Activated CD8-positive, alpha-beta T cell treated with anti-CD3 and anti-CD28 coated beads for 36 hours (primary cell): ENCODE results near the gene ALMS1. TPM values are rescaled to one million over a fixed set of nuclear protein-coding genes. Genes with fewer than 3 reads are reported as not detected.
"Not testable (repeated sequence)": the region's sequence is repeated elsewhere in the genome, so short reads cannot be mapped to it uniquely, and the experiment has no call there.

Source experiments
- ATAC-seq: fragments of 200-7000 bp; cut with Tn5 transposase; one replicate; pipeline ENCODE4 v1.10.0; 2021; ENCODE audit warnings: mild to moderate bottlenecking, moderate library complexity
- CTCF ChIA-PET: fragments of 350-600 bp; sonication (Branson Sonifier 250); formaldehyde crosslinking; loops from one replicate; lab custom pipeline; 2021; ENCODE audit warnings: antibody characterized with exemption; lab: Charles Lee
- POLR2A ChIA-PET: fragments of 350-600 bp; sonication (Branson Sonifier 250); formaldehyde crosslinking; loops from one replicate; lab custom pipeline; 2021; ENCODE audit warnings: antibody characterized with exemption; lab: Charles Lee
- DNase-seq: peaks from one replicate; pipeline ENCODE4 v3.0.0-alpha.2; 2020
- H3K27ac Mint-ChIP-seq: one replicate; pipeline ENCODE4 v1.8.0; 2021; ENCODE audit warnings: mild to moderate bottlenecking, mixed read lengths
- H3K27me3 Mint-ChIP-seq: one replicate; pipeline ENCODE4 v1.8.0; 2021; ENCODE audit warnings: mixed read lengths
- H3K36me3 Mint-ChIP-seq: one replicate; pipeline ENCODE4 v1.8.0; 2021; ENCODE audit warnings: low read depth, mixed read lengths
- H3K4me1 Mint-ChIP-seq: one replicate; pipeline ENCODE4 v1.8.0; 2021; ENCODE audit warnings: low read depth, mixed read lengths
- H3K4me3 Mint-ChIP-seq: one replicate; pipeline ENCODE4 v1.8.0; 2021; ENCODE audit warnings: mild to moderate bottlenecking, moderate library complexity, mixed read lengths
- H3K9me3 Mint-ChIP-seq: one replicate; pipeline ENCODE4 v1.8.0; 2021; ENCODE audit warnings: mixed read lengths
- intact Hi-C: fragments of 100-400 bp; cut with micrococcal nuclease; formaldehyde crosslinking; loops from one replicate; pipeline ENCODE4 v1.10.0; 2022
- total RNA-seq, 2 experiments: library from RNA; stranded (reverse); gene quantifications; one replicate each; pipeline ENCODE4 v1.2.3, GENCODE V29; 2021
- TF ChIP-seq, protein P1 (sequence below): fragments of 200-600 bp; IDR thresholded peaks from one replicate; pipeline ENCODE4 v1.8.0; 2022; ENCODE audit warnings: antibody characterized with exemption, mild to moderate bottlenecking

The ALMS1 gene
- total RNA-seq, 2 experiments from 2014 or later = 18.1 to 20.3 TPM

DNA sequence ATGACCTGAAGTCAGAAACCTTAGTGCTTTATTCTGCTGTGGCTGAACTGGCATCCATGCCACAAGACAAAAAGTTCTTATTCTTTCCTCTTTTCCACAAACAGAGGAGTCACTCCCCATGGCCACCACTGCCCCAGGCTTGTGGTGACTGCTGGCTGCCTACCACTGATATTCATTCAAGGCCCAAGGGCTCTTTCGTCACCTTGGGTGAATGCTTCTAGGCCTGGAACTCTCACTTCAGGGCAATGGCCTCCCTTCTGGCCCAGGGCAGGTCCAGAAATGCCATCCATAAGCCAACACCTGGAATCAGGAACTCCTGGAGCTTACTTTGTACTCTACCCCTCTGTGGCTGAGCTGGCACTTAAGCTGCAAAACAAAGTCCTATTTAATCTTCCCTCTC lies 146.7 kb downstream of the ALMS1 start:
- Mint-ChIP-seq H3K9me3 (peaks cover 18% of the 10 kb centered on the region), H3K4me3 (no peak overlapping the region), H3K4me1 (no peaks in the 10 kb centered on the region), H3K27ac (no peak overlapping the region), H3K36me3 (peaks cover 88% of the 10 kb centered on the region), H3K27me3 (no peaks in the 10 kb centered on the region)
- ChIA-PET CTCF (no interaction called here), POLR2A (no interaction called here)
- intact Hi-C loops = no loop called here
- ATAC-seq (no peak), DNase-seq (no peak)
- TF ChIP-seq, protein P1, sequence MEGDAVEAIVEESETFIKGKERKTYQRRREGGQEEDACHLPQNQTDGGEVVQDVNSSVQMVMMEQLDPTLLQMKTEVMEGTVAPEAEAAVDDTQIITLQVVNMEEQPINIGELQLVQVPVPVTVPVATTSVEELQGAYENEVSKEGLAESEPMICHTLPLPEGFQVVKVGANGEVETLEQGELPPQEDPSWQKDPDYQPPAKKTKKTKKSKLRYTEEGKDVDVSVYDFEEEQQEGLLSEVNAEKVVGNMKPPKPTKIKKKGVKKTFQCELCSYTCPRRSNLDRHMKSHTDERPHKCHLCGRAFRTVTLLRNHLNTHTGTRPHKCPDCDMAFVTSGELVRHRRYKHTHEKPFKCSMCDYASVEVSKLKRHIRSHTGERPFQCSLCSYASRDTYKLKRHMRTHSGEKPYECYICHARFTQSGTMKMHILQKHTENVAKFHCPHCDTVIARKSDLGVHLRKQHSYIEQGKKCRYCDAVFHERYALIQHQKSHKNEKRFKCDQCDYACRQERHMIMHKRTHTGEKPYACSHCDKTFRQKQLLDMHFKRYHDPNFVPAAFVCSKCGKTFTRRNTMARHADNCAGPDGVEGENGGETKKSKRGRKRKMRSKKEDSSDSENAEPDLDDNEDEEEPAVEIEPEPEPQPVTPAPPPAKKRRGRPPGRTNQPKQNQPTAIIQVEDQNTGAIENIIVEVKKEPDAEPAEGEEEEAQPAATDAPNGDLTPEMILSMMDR = no peak

DNA sequence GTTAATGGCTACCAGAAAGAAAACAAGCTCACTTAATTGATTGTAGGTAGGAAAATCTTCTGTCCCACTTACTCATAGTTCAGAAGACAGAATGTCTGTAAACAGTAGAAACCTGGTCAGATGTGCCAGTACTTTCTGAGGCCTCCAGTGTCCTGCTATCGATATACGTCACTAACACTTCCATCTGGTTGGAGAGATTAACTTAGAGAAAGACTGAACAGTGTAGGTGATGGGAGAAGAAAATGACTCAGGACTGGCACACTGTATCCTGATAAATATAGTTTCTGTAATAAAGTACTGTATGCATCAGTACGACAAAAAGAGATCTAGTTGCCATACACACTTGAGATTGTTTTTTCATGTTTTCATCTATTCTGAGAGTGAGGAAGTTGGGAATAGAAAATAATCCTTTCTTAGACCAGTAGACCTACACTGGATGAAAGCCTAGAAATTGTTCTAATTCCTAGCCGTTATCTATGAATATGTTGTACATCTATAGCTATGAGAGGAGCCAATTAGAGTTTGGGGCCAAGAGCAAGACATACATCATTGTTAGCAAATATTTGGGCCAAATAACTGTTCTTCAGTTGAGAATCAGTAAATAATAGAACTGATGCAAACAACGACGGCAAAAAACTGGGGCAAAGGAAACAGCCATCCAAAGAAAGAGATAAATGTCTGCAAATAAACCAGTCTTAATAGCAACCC lies 150.7 kb downstream of the ALMS1 start:
- no peak for DNase-seq
- Mint-ChIP-seq H3K4me1 (no peaks in the 10 kb centered on the region), H3K36me3 (peaks cover 69% of the 10 kb centered on the region), H3K27ac (no peak overlapping the region), H3K4me3 (no peak overlapping the region), H3K9me3 (peaks cover 10% of the 10 kb centered on the region), H3K27me3 (no peaks in the 10 kb centered on the region)
- ChIA-PET POLR2A (no interaction called here), CTCF (no interaction called here)
- intact Hi-C loops = no loop called here
- no peak for ATAC-seq
- TF ChIP-seq, protein P1 = no peak

DNA sequence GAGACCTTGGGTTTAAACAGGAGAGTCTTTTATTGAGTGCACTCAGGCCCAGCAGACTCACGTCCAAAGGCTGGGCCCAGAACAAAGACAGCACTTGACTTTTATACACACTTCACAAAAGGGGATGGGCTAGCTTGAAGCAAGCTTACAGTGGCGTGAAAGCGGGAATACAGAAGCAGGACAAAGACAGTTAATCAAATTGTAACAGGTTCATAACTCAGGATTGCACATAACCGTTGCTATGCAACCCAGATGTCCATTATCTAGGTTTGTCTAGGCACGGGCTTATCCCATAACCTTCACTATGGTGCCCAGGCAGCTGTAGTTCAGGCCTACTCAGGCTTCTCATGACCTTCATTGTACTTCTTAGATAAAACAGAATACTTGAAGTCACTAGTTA lies 175.2 kb downstream of the ALMS1 start:
- H3K9me3 Mint-ChIP-seq, intact Hi-C loops, H3K27me3 Mint-ChIP-seq, POLR2A ChIA-PET, ATAC-seq, CTCF ChIA-PET, DNase-seq, H3K4me1 Mint-ChIP-seq, H3K27ac Mint-ChIP-seq, H3K4me3 Mint-ChIP-seq: not testable (repeated sequence)
- H3K36me3 Mint-ChIP-seq = peaks cover 14% of the 10 kb centered on the region

DNA sequence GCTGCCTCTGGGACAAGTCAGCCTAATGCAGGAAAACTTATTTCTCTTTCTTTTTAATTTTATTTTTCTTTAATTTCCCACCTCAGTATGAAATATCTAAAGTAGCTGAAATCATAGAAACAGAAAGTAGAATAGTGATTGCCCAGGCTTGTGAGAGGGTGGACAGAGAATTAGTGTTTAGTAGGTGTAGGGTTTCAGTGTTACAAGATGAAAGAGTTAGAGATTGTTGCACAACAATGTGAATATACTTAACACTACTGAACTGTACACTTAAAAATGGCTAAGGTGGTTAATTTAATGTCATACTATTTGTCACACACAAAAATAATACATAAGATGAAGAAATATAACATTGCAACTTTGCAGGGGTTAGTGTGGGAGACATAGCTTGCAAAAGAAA lies 175.8 kb downstream of the ALMS1 start:
- POLR2A ChIA-PET = no interaction called here
- TF ChIP-seq, protein P1 = no peak
- Mint-ChIP-seq H3K4me3 (no peak overlapping the region), H3K27ac (no peak overlapping the region), H3K27me3 (no peaks in the 10 kb centered on the region), H3K9me3 (no peaks in the 10 kb centered on the region), H3K4me1 (no peaks in the 10 kb centered on the region), H3K36me3 (peaks cover 14% of the 10 kb centered on the region)
- intact Hi-C loops = no loop called here
- DNase-seq (no peak), ATAC-seq (no peak)
- CTCF ChIA-PET = no interaction called here

DNA sequence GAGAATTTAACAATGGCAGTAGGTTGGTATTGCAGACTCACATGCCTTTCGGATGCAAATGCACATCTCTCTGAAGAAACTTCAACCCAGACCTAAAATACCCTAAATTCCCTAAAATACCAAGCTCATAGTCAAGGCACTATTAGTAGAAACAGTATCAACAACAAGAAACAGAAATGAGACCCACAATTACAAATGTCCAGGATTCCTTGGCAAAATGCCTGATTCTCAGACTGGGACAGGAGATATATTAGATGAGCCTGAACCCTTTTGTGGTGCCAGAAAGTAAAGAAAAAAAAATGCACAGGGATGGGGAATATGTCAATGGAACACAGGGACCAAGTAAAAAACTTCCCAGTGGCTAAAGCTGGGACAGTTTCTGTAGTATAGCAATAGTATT lies 179.3 kb downstream of the ALMS1 start:
- TF ChIP-seq, protein P1 = no peak
- H3K36me3 Mint-ChIP-seq = peaks cover 2% of the 10 kb centered on the region
- H3K27me3 Mint-ChIP-seq = no peaks in the 10 kb centered on the region
- no peak overlapping the region for H3K4me3 Mint-ChIP-seq
- no peak for DNase-seq
- H3K4me1 Mint-ChIP-seq = no peaks in the 10 kb centered on the region
- POLR2A ChIA-PET = no interaction called here
- intact Hi-C loops = no loop called here
- no peak overlapping the region for H3K27ac Mint-ChIP-seq
- CTCF ChIA-PET = no interaction called here
- no peak for ATAC-seq
- H3K9me3 Mint-ChIP-seq = no peaks in the 10 kb centered on the region
